HuH-7.5 (cell line): ENCODE results near the gene FOXF2.

Source experiments
- DNase-seq: peaks from one replicate; pipeline ENCODE4 v3.0.0; 2011; ENCODE audit warnings: low spot score

The FOXF2 gene

GRCh38 chr6:1409774-1410465 lies 20.5 kb downstream of the FOXF2 start:
- no peak for DNase-seq

DNA sequence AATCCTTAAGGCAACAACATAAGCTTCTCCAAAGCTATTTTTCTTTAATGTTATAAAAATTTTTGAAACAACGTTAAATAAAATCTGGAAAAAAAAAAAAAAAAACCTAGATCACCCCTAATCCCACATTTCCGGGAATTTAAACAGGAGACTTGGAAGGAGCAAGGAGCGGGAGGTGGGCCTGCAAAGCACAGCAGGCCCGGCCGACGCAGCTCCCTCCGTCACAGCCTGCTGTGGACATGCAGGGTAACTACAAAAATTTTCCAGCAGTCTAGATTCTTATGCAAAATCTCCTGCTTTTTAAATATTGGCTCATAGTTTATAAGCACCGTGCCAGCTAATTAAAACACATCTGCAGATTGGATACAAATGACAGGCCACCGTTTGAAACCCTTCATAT lies 23.5 kb downstream of the FOXF2 start:
- DNase-seq = no peak

DNA sequence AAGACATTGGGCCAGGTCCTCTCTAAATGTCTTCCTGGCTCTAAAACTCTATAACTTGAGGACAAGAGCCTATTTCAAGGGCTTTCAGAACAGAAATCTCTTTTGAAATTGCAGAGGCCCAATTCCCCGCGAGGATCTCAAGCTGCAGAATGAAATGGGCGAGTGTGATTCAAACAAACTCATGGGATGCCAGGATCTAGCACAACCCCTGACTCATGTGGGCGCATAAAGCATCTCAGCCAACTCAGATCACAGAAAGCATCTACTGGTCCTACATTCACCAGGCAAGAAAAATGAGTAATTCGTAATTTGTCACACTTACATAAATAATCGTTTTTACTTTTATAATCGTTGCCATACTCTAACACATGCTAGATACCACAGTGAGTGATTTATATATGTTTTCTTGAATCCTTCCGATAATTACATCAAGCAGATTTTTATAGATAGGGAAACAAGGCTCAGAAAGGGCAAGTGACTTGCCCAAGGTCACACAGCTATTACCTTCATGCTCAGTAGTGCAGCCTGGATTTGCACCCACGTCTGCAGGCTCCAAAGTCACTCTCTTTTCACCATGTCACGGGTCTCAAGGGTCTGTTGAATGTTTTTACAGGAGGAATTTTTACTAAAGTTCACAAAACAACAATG lies 26.2 kb downstream of the FOXF2 start:
- no peak for DNase-seq

DNA sequence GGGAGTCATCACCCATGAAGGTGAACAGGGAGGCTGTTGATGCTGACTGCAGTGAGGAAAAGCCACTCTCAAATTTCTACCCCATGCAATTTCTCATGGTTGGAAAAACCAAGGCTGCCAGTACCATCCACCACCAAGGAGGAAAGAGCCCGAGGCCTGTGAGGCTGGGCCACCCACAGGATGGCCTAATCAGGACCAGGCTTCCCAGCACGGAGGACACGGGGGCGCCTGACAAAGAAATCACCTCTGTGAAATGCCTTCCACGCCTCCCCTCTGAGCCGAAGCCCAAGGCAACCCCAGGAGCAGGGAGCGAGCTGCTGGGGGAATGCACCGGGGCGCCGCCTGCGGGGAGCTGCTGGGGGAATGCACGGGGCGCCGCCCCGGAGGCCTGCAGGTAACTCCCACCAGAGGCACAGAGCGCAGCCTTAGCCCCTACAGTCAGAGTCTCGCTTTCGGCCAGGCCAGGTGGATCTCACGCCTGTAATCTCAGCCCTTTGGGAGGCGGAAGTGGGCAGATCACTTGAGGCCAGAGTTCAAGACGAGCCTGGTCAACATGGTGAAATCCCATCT lies 26.9 kb downstream of the FOXF2 start:
- DNase-seq = no peak

- DNase-seq = no peak
Observed at GRCh38 chr6:1416820-1417219, 27.4 kb downstream of the FOXF2 start.

DNA sequence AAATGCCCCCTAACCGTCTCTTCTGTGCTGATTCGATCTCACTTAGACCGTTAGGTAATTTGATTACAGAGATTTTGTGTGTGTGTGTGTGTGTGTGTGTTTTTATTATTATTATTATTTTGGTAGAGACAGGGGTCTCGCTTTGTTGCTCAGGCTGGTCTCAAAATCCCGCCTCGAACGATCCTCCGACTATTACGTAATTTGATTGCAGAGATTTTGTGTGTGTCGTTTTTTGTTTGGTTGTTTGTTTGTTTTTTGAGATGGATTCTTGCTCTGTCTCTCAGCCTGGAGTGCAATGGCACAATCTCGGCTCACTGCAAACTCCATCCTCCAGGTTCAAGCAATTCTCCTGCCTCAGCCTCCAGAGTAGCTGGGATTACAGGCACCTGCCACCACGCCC lies 28.3 kb downstream of the FOXF2 start:
- no peak for DNase-seq

DNA sequence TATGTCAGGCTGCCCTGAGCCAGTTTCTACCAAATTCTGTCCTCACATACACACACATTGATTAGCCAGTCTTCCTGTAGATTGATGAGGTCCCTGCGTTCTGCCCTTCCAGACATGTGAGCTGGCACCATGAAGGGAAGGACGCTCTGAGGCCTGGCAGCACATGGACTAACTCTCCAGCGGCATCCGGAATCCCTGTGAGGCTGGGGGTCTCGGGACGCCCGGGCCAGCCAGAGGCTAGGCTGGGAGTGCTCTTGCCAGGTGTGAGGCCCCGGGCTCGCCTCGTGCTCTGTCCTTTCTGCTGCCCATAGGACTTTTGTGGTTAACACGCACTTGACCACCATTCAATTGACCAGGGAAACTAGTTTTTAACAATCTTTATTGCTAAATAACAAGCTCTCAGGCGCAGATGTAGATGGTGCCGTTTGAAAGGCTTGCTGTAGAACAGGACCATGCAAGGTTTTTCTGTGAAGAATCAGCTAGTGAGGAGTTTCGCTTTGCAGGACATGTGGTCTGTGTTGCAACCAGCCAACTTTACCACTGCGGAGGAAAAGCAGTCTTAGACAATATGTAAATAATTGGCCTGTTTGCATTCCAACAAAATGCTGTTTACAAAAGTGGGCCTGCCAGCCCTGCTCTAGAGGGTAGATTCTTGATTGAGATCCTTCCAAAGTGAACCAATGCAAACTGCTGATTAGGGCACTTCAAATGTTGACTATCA lies 29.3 kb downstream of the FOXF2 start:
- DNase-seq = no peak

GRCh38 chr6:1420382-1420781 lies 31.0 kb downstream of the FOXF2 start:
- no peak for DNase-seq

DNA sequence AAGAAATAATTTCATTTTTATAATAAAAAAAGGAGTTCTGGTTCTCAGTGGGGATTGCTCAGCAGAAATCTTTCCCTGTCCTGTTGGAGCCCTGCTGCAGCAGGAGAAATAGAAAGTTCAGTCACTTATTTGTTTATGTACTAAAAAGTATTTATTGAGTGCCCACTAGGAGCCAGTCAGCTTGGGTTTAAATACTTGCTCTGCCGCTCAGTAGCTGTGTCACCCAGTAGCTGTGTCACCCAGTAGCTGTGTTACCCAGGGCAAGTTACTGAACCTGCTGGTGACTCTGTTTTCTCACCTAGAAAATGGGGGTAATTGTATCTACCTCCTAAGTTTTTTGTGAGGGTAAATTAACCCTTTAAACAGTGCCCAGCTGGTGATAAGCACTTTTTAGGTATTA lies 32.9 kb downstream of the FOXF2 start:
- DNase-seq = no peak

DNA sequence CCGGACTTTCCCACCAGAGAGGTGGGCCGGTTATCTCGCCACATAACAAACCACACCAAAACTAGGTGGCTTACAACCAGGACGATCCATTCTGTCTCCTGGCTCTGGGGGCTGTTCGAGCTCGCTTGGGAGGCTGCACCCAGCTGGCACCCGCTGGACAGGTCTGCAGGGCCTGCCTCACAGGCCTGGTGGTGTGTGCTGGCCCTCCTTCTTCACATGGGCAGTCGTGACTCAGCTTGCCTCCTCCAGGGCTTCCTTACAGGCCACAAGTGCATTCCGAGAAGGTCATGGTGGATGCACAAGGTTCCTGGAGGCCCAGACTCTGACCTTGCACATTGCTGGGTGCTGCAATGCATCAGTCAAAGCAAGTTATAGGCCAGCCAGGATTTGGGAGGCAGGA lies 34.2 kb downstream of the FOXF2 start:
- DNase-seq = no peak

- peak; percentile 52 for DNase-seq
Observed at GRCh38 chr6:1424306-1424927, 35.0 kb downstream of the FOXF2 start.

- DNase-seq = no peak
Observed at GRCh38 chr6:1426416-1426815, 37.0 kb downstream of the FOXF2 start.

DNA sequence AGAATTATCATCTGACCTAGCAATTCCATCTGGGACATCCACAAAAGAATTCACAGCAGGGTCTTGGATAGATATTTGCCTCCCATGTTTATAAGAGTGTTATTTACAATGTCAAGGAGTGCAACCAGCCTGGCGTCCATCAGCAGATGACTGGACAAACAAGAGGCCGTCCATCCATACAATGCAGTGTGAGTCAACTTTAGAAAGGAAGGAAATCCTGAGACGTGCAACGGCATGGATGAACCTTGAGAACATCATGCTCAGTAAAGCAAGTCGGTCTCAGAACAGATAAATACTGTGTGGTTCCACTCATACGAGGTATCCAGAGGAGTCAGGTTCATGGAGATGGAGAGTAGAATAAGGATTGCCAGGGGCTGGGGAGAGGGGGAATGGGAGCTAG lies 46.4 kb downstream of the FOXF2 start:
- no peak for DNase-seq

- peak; percentile 57 for DNase-seq
Observed at GRCh38 chr6:1436334-1437306, 47.2 kb downstream of the FOXF2 start.

DNA sequence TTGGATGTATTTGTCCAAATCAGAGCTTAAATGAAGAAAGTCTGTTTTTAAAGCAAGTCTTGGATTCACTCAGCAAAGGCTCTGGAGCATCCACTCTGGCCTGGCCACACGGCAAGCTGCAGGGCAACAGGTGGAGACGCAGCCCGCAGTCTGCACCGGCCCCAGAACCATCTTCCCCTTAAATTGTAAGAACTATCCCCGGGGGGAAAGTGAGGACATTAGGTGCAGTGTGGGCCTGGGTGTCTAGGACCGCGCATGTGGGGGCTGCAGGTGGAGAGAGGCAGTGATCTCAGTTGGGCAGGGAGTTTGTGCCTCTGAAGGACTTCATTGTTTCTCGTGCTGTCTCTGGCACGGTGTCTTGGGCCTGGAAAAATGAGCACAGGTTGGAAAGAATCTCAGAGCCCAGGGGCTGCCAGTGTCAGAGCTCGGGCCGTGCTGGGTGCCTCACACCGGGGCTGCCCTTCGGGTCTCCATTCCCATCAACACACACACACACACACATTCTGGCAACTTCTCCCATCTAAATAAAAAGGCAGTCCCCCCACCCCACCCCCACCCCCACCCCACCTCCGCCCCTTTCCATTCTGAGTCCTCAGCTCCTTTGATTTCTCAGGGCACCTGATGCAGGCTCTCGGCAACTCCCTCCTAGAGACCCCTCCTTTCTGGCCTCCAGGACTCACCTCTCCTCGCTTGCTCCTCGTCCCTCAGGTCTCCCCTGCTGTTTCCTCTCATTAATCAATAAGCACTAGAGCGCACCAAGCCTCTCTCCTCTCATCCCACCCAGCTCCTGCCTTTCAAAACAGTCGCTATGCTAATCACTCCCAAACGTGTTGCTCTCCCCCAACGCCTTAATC lies 48.4 kb downstream of the FOXF2 start:
- no peak for DNase-seq

- no peak for DNase-seq
Observed at GRCh38 chr6:1438471-1438881, 49.1 kb downstream of the FOXF2 start.

DNA sequence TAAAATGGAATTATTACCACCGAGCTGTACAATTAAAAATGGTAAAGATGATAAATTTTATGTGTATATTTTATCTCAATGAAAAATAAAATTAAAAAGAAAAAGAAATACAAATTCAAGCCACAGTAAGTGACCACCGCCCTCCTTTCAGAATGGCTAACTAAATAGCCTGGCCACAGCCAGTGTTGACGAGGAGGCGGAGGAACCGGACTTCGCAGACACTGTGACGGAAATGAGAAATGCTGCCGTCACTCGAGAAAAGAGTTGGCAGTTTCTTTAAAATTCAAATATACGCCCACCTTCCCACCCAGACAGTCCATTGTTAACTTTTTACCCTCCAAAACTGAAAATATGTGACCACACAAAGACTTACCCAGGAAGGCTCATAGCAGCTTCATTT lies 50.0 kb downstream of the FOXF2 start:
- no peak for DNase-seq

- DNase-seq = no peak
Observed at GRCh38 chr6:1442929-1443328, 53.6 kb downstream of the FOXF2 start.
